Measurements from ENCODE around the gene CYB5R2.
"Not testable (repeated sequence)": the region's sequence is repeated elsewhere in the genome, so short reads cannot be mapped to it uniquely, and the experiment has no call there.

Gene CYB5R2

DNA sequence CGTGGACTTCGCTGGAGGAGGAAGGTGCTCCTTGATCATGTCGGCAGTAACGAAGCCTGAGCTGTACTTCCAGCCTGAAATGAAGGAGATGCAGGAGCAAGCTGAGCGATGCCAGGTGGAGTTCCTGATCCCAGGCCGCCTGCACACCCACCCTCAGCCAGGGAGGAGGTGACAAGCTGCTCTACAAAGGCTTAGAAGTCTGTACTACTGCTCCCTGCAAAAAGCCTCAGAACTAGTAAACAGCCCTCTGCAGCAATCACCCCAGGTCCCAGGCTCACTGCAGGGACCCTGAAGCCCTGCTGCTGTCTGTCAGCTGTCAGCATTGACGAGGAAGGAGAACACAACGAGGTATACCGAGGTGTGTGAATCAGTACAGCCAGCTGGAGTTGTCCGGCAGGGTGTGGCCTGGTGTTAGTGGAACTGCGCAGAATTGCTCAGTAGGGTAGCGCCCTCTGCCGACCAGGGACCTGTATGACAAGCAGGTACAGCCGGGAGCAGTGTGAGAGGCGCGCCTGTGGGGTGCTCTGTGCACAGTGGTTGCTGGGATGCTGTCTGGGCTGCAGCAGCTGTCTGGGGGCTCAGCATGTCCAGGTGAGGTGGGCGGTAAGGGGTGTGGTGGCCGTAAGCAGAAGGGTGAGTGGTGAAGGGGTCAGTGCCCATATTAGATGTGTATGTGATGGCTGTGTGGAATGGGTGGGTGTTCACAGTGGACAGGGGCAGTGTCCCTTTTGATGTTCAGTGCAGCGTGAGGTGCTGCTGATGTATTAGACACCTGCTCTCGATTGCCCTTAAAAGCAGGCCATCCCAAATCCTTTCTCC lies 7.6 kb downstream of the CYB5R2 start:
- no peak overlapping the region for H3K27ac ChIP-seq
- no peak overlapping the region for H3K4me3 ChIP-seq
- peak; percentile 63 to 84 for DNase-seq
- H3K36me3 ChIP-seq: peaks cover 0 to 31% (median 16%) of the 10 kb centered on the region in 3 donors
- H3K9me3 ChIP-seq: no peaks in the 10 kb centered on the region
- intact Hi-C loops (cut with DNase I; ENCODE audit: low total_unique reads): loop anchor here (1.0 to 5.0 kb wide), 2 partner anchors 94 to 153 kb away; partner anchors contain the start of gene PPFIBP2
- H3K27me3 ChIP-seq: no peaks in the 10 kb centered on the region
- TF ChIP-seq, protein P1, sequence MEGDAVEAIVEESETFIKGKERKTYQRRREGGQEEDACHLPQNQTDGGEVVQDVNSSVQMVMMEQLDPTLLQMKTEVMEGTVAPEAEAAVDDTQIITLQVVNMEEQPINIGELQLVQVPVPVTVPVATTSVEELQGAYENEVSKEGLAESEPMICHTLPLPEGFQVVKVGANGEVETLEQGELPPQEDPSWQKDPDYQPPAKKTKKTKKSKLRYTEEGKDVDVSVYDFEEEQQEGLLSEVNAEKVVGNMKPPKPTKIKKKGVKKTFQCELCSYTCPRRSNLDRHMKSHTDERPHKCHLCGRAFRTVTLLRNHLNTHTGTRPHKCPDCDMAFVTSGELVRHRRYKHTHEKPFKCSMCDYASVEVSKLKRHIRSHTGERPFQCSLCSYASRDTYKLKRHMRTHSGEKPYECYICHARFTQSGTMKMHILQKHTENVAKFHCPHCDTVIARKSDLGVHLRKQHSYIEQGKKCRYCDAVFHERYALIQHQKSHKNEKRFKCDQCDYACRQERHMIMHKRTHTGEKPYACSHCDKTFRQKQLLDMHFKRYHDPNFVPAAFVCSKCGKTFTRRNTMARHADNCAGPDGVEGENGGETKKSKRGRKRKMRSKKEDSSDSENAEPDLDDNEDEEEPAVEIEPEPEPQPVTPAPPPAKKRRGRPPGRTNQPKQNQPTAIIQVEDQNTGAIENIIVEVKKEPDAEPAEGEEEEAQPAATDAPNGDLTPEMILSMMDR (IDR thresholded peaks at IDR 0.05): peak; percentile 79 to 83
- peaks cover 0 to 4% (median 0%) of the 10 kb centered on the region in 4 donors for H3K4me1 ChIP-seq

DNA sequence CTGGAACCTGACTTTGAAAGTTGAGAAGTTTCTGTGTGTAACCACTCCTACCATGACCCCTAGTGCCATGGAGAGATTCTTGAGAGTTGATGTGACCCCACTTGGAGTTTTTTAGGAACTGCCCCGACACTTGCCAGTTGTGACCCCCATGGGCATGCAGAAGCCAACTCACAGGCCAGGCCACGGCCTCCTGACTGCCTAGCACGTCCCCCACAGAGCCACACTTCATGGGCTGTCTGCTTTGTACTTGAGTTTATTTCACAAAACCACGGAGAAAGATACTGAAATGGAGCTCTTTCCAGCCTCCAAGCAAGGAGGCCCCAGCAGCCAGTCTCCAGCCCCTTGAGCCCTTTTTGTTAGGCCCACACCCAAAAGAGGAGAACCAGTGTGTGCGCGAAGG lies 8.4 kb downstream of the CYB5R2 start:
- TF ChIP-seq, protein P1 (IDR thresholded peaks at IDR 0.05): no peak
- Histone ChIP-seq H3K9me3 (no peaks in the 10 kb centered on the region), H3K36me3 (peaks cover 0 to 31% (median 16%) of the 10 kb centered on the region in 3 donors), H3K27ac (no peak overlapping the region), H3K4me3 (no peak overlapping the region), H3K4me1 (peaks cover 0 to 4% (median 0%) of the 10 kb centered on the region in 4 donors), H3K27me3 (no peaks in the 10 kb centered on the region)
- DNase-seq: no peak
- intact Hi-C loops (cut with DNase I; ENCODE audit: low total_unique reads): loop anchor here (5.0 kb wide), 1 partner anchor 153 kb away; the partner anchor contains the start of gene PPFIBP2

DNA sequence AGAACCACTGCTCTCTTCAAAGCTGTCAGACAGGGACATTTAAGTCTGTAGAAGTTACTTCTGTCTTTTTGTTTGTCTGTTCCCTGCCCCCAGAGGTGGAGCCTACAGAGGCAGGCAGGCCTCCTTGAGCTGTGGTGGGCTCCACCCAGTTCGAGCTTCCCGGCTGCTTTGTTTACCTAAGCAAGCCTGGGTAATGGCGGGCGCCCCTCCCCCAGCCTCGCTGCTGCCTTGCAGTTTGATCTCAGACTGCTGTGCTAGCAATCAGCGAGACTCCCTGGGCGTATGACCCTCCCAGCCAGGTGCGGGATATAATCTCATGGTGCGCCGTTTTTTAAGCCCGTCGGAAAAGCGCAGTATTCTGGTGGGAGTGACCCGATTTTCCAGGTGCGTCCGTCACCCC lies 9.8 kb downstream of the CYB5R2 start:
- DNase-seq; intact Hi-C loops (cut with DNase I; ENCODE audit: low total_unique reads); H3K27me3 ChIP-seq; H3K4me1 ChIP-seq; H3K4me3 ChIP-seq; H3K27ac ChIP-seq; H3K9me3 ChIP-seq: not testable (repeated sequence)
- H3K36me3 ChIP-seq: peaks cover 0 to 31% (median 16%) of the 10 kb centered on the region in 3 donors

DNA sequence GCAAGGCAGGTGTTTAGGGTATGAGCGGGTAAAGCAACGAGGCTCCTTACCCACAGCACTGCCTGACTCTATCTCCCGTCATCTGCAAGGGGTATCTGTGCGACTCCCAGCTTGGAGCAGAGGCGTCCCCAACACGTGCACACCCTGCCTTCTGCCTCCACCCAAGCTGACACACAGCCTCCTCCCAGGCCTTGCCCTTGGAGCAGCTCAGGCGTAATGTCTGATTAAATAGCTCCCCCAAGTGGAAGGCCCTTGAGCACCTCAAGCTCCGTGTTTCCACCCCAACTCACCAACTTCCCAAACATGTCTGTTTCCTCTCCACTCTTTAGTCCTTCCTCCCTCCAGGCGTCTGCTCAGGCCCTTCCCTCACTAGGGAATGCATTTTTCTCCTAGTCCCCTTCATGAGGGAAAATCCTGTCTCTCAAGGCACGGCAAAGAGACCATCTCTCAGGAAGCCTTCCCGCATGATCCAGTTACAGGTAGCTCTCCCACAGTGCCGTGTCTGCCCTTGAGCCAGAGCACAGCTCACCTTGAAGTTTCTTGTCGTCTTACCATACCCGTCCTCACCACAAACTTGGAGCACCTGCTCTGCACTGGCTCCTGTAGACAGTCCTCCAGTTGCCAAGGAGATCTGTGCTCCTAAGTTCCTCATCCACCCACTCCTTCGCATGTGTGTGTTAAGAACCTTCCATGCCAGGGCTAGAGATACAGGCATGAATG lies 15.8 kb downstream of the CYB5R2 start:
- H3K4me1 ChIP-seq: no peaks in the 10 kb centered on the region
- no peak overlapping the region for H3K4me3 ChIP-seq
- intact Hi-C loops (cut with DNase I; ENCODE audit: low total_unique reads): no loop called here
- H3K27ac ChIP-seq: no peak overlapping the region
- TF ChIP-seq, protein P1 (IDR thresholded peaks at IDR 0.05): peak; percentile 34 to 39
- DNase-seq: peak; percentile 64 to 71
- peaks cover 27 to 53% (median 29%) of the 10 kb centered on the region in 3 donors for H3K36me3 ChIP-seq
- no peaks in the 10 kb centered on the region for H3K9me3 ChIP-seq
- no peaks in the 10 kb centered on the region for H3K27me3 ChIP-seq

DNA sequence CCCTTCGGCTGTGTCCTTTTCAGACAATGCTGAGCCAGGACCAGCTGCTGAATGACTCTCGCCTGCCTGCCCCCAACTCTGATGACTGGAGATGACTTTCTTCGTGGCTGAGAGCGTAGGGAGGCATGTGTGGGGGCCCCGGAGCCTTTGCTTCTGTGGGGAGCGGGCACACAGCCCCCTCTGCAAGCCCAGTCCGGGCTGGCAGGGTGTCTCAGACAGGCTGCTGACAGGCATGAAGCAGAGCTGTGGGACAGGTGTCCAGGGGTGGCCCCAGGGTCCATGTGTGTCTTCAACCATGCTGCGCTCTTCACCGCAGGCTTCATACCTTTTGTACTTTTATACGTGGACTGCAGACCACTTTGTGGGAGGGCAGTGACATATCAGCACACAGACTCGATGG lies 16.6 kb downstream of the CYB5R2 start:
- Histone ChIP-seq H3K27ac (no peak overlapping the region), H3K4me3 (no peak overlapping the region), H3K4me1 (no peaks in the 10 kb centered on the region), H3K9me3 (no peaks in the 10 kb centered on the region), H3K36me3 (peaks cover 35 to 61% (median 37%) of the 10 kb centered on the region in 3 donors), H3K27me3 (no peaks in the 10 kb centered on the region)
- intact Hi-C loops (cut with DNase I; ENCODE audit: low total_unique reads): no loop called here
- DNase-seq: peak in 1 of 2 donors; percentile 59
- TF ChIP-seq, protein P1 (IDR thresholded peaks at IDR 0.05): no peak

All from tibial artery (tissue), 4 donors.